Measurements from ENCODE around the gene IL17RD.

IL17RD gene

DNA sequence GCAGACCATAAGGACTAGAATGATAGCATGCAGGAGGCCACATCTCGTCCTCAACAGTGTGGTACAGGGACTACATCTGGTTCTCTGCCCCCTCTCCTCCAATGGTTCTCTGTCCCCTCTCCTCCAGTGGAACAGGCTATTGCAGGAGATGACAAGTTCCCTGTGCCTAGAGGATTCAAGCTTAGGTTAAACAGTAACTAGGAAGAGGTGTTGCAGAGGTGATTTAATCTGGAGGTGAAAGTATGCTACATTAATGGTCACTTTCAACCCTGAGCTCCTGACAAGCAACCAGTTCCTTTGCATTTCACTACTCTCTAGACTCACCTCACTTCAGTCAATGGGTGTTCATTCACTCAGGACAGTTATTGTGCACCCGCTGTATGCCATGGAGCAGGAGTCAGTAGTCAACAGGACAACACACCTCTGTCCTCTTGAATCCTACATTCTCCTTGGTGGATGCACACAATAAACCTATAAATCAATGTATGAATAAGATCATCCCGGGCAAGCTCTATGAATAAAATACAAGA is 88.7 kb downstream of the IL17RD start:
- TF ChIP-seq, protein P1, sequence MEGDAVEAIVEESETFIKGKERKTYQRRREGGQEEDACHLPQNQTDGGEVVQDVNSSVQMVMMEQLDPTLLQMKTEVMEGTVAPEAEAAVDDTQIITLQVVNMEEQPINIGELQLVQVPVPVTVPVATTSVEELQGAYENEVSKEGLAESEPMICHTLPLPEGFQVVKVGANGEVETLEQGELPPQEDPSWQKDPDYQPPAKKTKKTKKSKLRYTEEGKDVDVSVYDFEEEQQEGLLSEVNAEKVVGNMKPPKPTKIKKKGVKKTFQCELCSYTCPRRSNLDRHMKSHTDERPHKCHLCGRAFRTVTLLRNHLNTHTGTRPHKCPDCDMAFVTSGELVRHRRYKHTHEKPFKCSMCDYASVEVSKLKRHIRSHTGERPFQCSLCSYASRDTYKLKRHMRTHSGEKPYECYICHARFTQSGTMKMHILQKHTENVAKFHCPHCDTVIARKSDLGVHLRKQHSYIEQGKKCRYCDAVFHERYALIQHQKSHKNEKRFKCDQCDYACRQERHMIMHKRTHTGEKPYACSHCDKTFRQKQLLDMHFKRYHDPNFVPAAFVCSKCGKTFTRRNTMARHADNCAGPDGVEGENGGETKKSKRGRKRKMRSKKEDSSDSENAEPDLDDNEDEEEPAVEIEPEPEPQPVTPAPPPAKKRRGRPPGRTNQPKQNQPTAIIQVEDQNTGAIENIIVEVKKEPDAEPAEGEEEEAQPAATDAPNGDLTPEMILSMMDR (IDR thresholded peaks at IDR 0.05; ENCODE audit: low read depth, low read length), result no peak
- H3K4me3 ChIP-seq (ENCODE audit: low read depth, low read length), result no peak overlapping the region

DNA sequence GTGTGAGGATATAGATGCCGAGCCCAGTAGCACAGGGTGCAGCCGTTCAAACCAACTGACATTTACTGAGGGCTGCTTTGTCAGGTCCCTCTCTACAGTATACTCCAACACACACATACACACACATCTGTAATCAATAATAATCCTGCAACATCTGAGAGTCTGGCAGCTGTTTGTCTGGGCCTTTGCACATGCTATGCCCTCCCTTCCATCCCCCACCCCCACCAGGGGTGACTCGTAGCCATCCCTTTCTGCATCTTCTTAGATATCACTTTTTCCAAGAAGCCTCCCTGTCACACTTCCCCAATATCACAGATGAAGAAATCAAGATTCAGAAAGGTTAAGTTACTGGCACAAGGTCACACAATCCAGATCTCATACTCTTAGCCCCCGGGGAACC is 91.0 kb downstream of the IL17RD start:
- no peak overlapping the region for H3K4me3 ChIP-seq (ENCODE audit: low read depth, low read length)
- TF ChIP-seq, protein P1 (IDR thresholded peaks at IDR 0.05; ENCODE audit: low read depth, low read length), result no peak

DNA sequence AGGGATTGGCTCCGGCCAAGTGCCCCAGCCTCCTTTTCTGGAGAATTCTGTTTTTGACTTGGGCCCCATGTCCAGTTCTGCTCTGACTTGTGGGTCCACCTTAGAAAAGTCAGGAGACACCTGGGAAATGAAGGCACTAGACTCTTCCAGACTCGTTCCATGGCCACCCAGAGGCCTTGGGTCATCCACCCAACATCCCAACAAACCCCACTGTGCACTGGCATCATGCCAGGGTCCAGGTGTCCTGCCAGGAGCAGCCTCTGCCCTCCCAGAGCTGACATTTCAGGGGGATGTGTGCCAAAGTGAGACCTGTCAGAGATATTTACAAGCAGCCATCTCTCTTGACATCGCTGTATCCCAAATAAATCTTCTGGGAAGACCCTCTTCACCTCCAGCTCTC is 91.5 kb downstream of the IL17RD start:
- TF ChIP-seq, protein P1 (IDR thresholded peaks at IDR 0.05; ENCODE audit: low read depth, low read length), result no peak
- H3K4me3 ChIP-seq (ENCODE audit: low read depth, low read length), result no peak overlapping the region

DNA sequence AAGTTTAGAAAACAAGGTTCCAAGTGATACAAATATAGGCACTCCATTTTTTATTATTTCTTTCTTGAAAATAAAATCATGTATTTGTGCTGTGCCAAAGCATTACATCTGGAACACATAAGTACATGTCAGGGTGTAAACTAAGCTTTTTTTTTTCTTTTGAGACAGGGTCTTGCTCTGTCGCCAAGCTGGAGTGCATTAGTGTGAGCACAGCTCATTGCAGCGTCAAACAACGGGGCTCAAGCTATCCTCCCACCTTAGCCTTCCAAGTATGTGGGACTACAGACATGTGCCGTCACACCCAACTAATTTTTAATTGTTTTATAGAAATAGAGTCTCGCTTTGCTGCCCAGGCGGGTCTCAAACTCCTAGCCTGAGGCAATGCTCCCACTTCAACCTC is 95.7 kb downstream of the IL17RD start:
- TF ChIP-seq, protein P1 (IDR thresholded peaks at IDR 0.05; ENCODE audit: low read depth, low read length), result no peak

DNA sequence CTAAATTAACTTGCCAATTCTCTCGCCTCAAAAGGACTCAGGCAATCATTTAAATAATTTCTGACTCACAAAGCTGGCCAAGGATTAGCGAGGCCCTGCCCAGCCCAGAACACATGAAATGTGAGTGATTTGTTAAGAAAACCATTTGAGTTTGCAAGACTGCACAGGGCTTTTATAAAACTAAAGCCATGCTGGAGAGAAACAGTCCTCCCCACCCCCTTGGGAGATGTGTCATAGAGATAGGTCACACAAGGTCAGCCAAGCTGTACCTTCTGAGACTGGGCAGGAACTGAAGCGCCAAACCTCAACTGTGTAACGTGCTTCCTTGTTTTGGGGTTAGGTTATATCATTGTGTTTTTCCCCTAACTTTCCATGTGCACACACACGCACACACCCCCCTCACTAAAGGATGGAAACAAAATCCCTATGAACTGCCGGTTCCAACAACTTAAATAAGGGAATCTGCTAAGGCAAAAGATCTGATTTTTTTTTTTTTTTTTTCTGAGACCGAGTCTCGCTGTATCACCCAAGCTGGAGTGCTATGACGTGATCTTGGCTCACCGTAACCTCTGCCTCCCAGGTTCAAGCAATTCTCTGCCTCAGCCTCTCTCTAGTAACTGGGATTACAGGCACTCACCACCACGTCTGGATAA is 96.6 kb downstream of the IL17RD start:
- no peak overlapping the region for H3K4me3 ChIP-seq (ENCODE audit: low read depth, low read length)

More for the DNA sequence above, 95.7 kb downstream of the IL17RD start:
- no peak overlapping the region for H3K4me3 ChIP-seq (ENCODE audit: low read depth, low read length)

DNA sequence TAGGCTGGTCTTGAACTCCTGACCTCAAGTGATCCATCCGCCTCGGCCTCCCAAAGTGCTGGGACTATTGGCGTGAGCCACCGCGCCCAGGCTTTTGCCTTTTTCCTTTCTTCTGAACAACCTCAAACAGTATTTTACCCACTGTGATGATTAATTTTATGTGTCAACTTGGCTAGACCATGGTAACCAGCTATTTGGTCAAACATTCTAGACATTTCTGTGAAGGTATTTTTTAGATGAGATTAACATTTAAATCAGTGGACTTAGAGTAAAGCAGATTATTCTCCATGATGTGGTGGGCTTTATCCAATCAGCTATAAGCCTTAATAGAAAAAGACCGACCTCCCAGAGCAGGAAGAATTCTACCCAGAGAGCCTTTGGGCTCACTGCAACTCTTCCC is 98.7 kb downstream of the IL17RD start:
- TF ChIP-seq, protein P1 (IDR thresholded peaks at IDR 0.05; ENCODE audit: low read depth, low read length), result no peak
- no peak overlapping the region for H3K4me3 ChIP-seq (ENCODE audit: low read depth, low read length)

More for the DNA sequence above, 96.6 kb downstream of the IL17RD start:
- TF ChIP-seq, protein P1 (IDR thresholded peaks at IDR 0.05; ENCODE audit: low read depth, low read length), result no peak

DNA sequence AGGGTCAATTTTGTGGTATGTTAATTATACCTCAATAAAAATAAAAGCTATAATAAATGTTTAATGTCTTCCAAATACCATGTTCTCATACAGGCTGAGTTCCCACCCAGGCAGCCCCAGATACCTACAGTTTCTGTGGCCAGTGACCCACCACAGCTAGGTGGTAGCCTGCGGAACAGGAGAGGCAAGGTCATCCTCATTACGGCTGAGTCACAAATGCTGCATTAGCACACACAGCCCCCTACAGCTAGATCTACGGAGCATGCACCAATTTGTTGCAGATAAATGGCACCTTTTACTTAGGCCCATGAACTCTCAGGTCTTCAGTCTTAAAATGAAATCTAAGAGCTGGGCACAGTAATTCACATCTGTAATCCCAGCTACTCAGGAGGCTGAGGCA is 99.6 kb downstream of the IL17RD start:
- TF ChIP-seq, protein P1 (IDR thresholded peaks at IDR 0.05; ENCODE audit: low read depth, low read length), result no peak
- no peak overlapping the region for H3K4me3 ChIP-seq (ENCODE audit: low read depth, low read length)

Measured in WI38 (cell line).